ENCODE data around the gene DCAF4. TPM values are rescaled to one million over a fixed set of nuclear protein-coding genes. Genes with fewer than 3 reads are reported as not detected.

Gene DCAF4
- polyA plus RNA-seq, 1 donor from 2014 or later = 16.5 TPM

- TF ChIP-seq MXI1 (conservative IDR thresholded peaks at IDR 0.05; ENCODE audit: poor library complexity, severe bottlenecking) (no peak), CTCF (IDR thresholded peaks at IDR 0.05; ENCODE audit: poor library complexity, severe bottlenecking) (no peak), EP300 (conservative IDR thresholded peaks at IDR 0.05; ENCODE audit: poor library complexity, severe bottlenecking) (no peak), EZH2 (IDR thresholded peaks at IDR 0.05; ENCODE audit: borderline replicate concordance, insufficient read depth, low read length, poor library complexity, severe bottlenecking) (no peak), REST (IDR thresholded peaks at IDR 0.05; ENCODE audit: borderline replicate concordance) (no peak), POLR2AphosphoS5 (IDR thresholded peaks at IDR 0.05) (no peak), SMC3 (conservative IDR thresholded peaks at IDR 0.05; ENCODE audit: poor library complexity) (no peak), TAF1 (IDR thresholded peaks at IDR 0.05; ENCODE audit: low read depth) (no peak), RAD21 (conservative IDR thresholded peaks at IDR 0.05) (no peak)
- Histone ChIP-seq H3F3A (ENCODE audit: insufficient read depth, low read length, poor library complexity, severe bottlenecking) (no peaks in the 10 kb centered on the region), H3K9me2 (ENCODE audit: insufficient read depth, low read length) (no peaks in the 10 kb centered on the region), H3K79me2 (replicated peaks; ENCODE audit: insufficient read depth, low read length) (no peaks in the 10 kb centered on the region), H3K4me2 (ENCODE audit: low read length) (no peak overlapping the region), H3K9ac (ENCODE audit: low read length) (no peak overlapping the region), H3K27ac (ENCODE audit: low read length) (no peak overlapping the region), H2AFZ (ENCODE audit: low read depth, low read length) (no peak overlapping the region), H3K9me3 (ENCODE audit: low read length) (no peaks in the 10 kb centered on the region), H3K36me3 (ENCODE audit: insufficient read depth, low read length) (peaks cover 14% of the 10 kb centered on the region), H3K27me3 (ENCODE audit: insufficient read depth, low read depth, low read length) (no peaks in the 10 kb centered on the region), H3K4me3 (ENCODE audit: low read length) (no peak overlapping the region), H4K20me1 (ENCODE audit: insufficient read depth) (no peaks in the 10 kb centered on the region)
Measured at GRCh38 chr14:72974661-72975060, 48.4 kb downstream of the DCAF4 start.

- Histone ChIP-seq H3K4me3 (ENCODE audit: low read length) (no peak overlapping the region), H3K4me2 (ENCODE audit: low read length) (no peak overlapping the region), H3K27ac (ENCODE audit: low read length) (no peak overlapping the region), H3K79me2 (replicated peaks; ENCODE audit: insufficient read depth, low read length) (no peaks in the 10 kb centered on the region), H3K9me3 (ENCODE audit: low read length) (no peaks in the 10 kb centered on the region), H3F3A (ENCODE audit: insufficient read depth, low read length, poor library complexity, severe bottlenecking) (no peaks in the 10 kb centered on the region), H3K9ac (ENCODE audit: low read length) (no peak overlapping the region), H2AFZ (ENCODE audit: low read depth, low read length) (no peak overlapping the region), H3K36me3 (ENCODE audit: insufficient read depth, low read length) (peaks cover 14% of the 10 kb centered on the region), H4K20me1 (ENCODE audit: insufficient read depth) (no peaks in the 10 kb centered on the region), H3K9me2 (ENCODE audit: insufficient read depth, low read length) (no peaks in the 10 kb centered on the region), H3K27me3 (ENCODE audit: insufficient read depth, low read depth, low read length) (no peaks in the 10 kb centered on the region)
- TF ChIP-seq REST (IDR thresholded peaks at IDR 0.05; ENCODE audit: borderline replicate concordance) = no peak
- TF ChIP-seq POLR2AphosphoS5 (IDR thresholded peaks at IDR 0.05) = no peak
- TF ChIP-seq EZH2 (IDR thresholded peaks at IDR 0.05; ENCODE audit: borderline replicate concordance, insufficient read depth, low read length, poor library complexity, severe bottlenecking) = no peak
- no peak for TF ChIP-seq TAF1 (IDR thresholded peaks at IDR 0.05; ENCODE audit: low read depth)
- TF ChIP-seq CTCF (IDR thresholded peaks at IDR 0.05; ENCODE audit: poor library complexity, severe bottlenecking) = no peak
- TF ChIP-seq EP300 (conservative IDR thresholded peaks at IDR 0.05; ENCODE audit: poor library complexity, severe bottlenecking) = no peak
- TF ChIP-seq RAD21 (conservative IDR thresholded peaks at IDR 0.05) = no peak
- no peak for TF ChIP-seq SMC3 (conservative IDR thresholded peaks at IDR 0.05; ENCODE audit: poor library complexity)
- TF ChIP-seq MXI1 (conservative IDR thresholded peaks at IDR 0.05; ENCODE audit: poor library complexity, severe bottlenecking) = no peak
Measured at GRCh38 chr14:72975770-72976169, 49.5 kb downstream of the DCAF4 start.

Measured in neural cell (in vitro differentiated cells).